Stomach (tissue), 9 donors: ENCODE measurements around the gene POR. TPM values are rescaled to one million over a fixed set of nuclear protein-coding genes. Genes with fewer than 3 reads are reported as not detected.
A peak's percentile ranks its signal among the peaks of the same experiment; 100 is the strongest.

ENCODE experiments used
- DNase-seq, 2 donors: peaks; one replicate each; pipeline versions ENCODE4 v3.0.0 to v3.0.0-alpha.2; 2013 to 2019
- H3K27ac ChIP-seq, 5 donors: fragments of 200-600 bp in 4 of 5; sonication (generic) in 4 of 5; one replicate each; pipeline ENCODE4 v1.5.1; 2013 to 2019; ENCODE audit warnings: mild to moderate bottlenecking in 1 of 5, moderate library complexity in 1 of 5
- H3K27me3 ChIP-seq, 3 donors: fragments of 200-600 bp; sonication (generic); one replicate each; pipeline ENCODE4 v1.5.1; 2017 to 2019; ENCODE audit warnings: mixed run types in 1 of 3
- H3K36me3 ChIP-seq, 4 donors: fragments of 200-600 bp; sonication (generic); 1 replicate in 3 of 4; 2 replicates in 1 of 4; pipeline ENCODE4 v1.5.1; 2016 to 2019
- H3K4me1 ChIP-seq, 4 donors: fragments of 200-600 bp; sonication (generic); one replicate each; pipeline ENCODE4 v1.5.1; 2016 to 2019
- H3K4me3 ChIP-seq, 4 donors: fragments of 200-600 bp; sonication (generic) in 3 of 4; one replicate each; pipeline ENCODE4 v1.5.1; 2016 to 2019; ENCODE audit warnings: mild to moderate bottlenecking in 1 of 4
- H3K9me3 ChIP-seq, 4 donors: fragments of 200-600 bp; sonication (generic); one replicate each; pipeline ENCODE4 v1.5.1; 2016 to 2019
- CTCF ChIP-seq, 7 experiments: fragments of 450-650 bp in 4 of 7; fragments of 200-600 bp in 3 of 7; sonication (generic) in 3 of 7; IDR thresholded peaks; one replicate each; pipeline ENCODE4 v1.5.1; 2016 to 2019; ENCODE audit warnings: antibody characterized with exemption in 7 of 7, control low read depth in 2 of 7, mild to moderate bottlenecking in 1 of 7
- EP300 ChIP-seq: sonication (generic); formaldehyde crosslinking; IDR thresholded peaks from one replicate; pipeline ENCODE4 v1.6.1; 2017; ENCODE audit warnings: antibody characterized with exemption
- POLR2A ChIP-seq, 4 donors: fragments of 450-650 bp; IDR thresholded peaks; one replicate each; pipeline ENCODE4 v1.6.1; 2016; ENCODE audit warnings: antibody characterized with exemption in 4 of 4, control low read depth in 2 of 4, mild to moderate bottlenecking in 1 of 4, moderate library complexity in 1 of 4
- POLR2AphosphoS5 ChIP-seq, 3 donors: sonication (generic); formaldehyde crosslinking; IDR thresholded peaks; one replicate each; pipeline ENCODE4 v1.6.1; 2016; ENCODE audit warnings: antibody characterized with exemption in 3 of 3
- WGBS, 5 donors: extraction: QIAGEN DNeasy Blood & Tissue Kit in 3 of 5; methylation state at CpG; one replicate each; pipeline versions ENCODE4 v1.1.5 to v1.1.7; 2013 to 2018; 5-methylcytosine and 5-hydroxymethylcytosine counted together
- intact Hi-C: fragments of 100-400 bp; cut with DNase I; formaldehyde crosslinking; loops from one replicate; pipeline ENCODE4 v1.15.1; 2023; ENCODE audit warnings: low total_unique reads
- polyA plus RNA-seq, 3 donors: library from polyadenylated mRNA; stranded (reverse); fragments of 200-250 nt; gene quantifications; one replicate each; pipeline ENCODE4 v1.2.3, GENCODE V29; 2013
- total RNA-seq, 5 donors: library from RNA; depleted of rRNA; stranded (reverse); fragments of >200 nt; gene quantifications; one replicate each; pipeline versions ENCODE4 v1.1.0 to v1.2.3, GENCODE V29; 2014 to 2016
- donor health status: healthy with polysubstance abuse.
- donor health status: Bipolar disorder and iron deficiency.
- donor health status: healthy.

The POR gene
- total and polyA plus RNA-seq, 8 donors: 30.4 to 304 (median 67.3) TPM

DNA sequence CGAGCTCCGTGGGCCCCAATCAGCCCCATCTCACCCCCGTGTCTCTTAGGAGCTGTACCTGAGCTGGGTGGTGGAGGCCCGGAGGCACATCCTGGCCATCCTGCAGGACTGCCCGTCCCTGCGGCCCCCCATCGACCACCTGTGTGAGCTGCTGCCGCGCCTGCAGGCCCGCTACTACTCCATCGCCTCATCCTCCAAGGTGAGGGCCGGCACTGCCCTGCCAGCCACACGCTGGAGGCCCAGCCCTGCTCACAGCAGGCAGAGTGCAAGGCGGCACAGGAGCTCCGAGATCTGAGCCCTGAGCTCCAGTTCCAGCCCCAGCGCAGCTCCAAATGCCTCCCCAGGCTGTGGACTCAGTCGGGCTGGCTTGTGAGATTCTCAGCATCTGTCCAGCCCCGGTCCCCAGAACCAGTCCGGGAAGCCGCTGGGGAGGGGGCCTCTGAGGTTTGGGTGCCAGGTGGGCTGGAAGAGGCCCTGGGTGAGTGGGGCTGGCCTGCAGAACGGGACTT is 70.1 kb downstream of the POR start:
- WGBS, 5 donors: 87 to 97% (median 89%) methylated on average over 11 to 21 of the region's 21 CpGs
- TF ChIP-seq CTCF (IDR thresholded peaks at IDR 0.05) (no peak), POLR2A (IDR thresholded peaks at IDR 0.05) (no peak), EP300 (no peak), POLR2AphosphoS5 (IDR thresholded peaks at IDR 0.05) (no peak)
- Histone ChIP-seq H3K27me3 (no peaks in the 10 kb centered on the region), H3K4me3 (no peak overlapping the region), H3K4me1 (peaks cover 15 to 40% (median 27%) of the 10 kb centered on the region in 4 donors), H3K27ac (peak overlapping the region in 2 of 5 donors; percentile 18 to 32), H3K9me3 (no peaks in the 10 kb centered on the region), H3K36me3 (peaks cover 65 to 83% (median 83%) of the 10 kb centered on the region in 4 donors)
- no peak for DNase-seq
- intact Hi-C loops: no loop called here

DNA sequence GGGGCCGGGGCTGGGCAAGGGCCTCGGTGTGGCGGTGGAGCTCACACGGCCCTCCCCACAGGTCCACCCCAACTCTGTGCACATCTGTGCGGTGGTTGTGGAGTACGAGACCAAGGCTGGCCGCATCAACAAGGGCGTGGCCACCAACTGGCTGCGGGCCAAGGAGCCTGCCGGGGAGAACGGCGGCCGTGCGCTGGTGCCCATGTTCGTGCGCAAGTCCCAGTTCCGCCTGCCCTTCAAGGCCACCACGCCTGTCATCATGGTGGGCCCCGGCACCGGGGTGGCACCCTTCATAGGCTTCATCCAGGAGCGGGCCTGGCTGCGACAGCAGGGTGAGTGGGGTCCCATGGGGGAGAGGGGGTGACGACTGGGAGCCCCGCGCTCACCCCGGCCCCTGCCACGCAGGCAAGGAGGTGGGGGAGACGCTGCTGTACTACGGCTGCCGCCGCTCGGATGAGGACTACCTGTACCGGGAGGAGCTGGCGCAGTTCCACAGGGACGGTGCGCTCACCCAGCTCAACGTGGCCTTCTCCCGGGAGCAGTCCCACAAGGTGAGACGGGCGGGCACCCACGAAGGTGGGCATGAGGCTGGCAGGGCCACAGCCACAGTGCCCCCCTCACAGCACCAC is 70.7 kb downstream of the POR start:
- H3K27me3 ChIP-seq: no peaks in the 10 kb centered on the region
- H3K9me3 ChIP-seq: no peaks in the 10 kb centered on the region
- intact Hi-C loops: no loop called here
- peaks cover 9 to 40% (median 27%) of the 10 kb centered on the region in 4 donors for H3K4me1 ChIP-seq
- peak in 1 of 2 donors; percentile 77 for DNase-seq
- 76 to 82% (median 77%) methylated on average over 38 to 41 of the region's 41 CpGs; no CpG with 5 or more reads in 1 of the 5 donors for WGBS, 5 donors
- H3K36me3 ChIP-seq: peaks cover 61 to 77% (median 77%) of the 10 kb centered on the region in 4 donors
- H3K27ac ChIP-seq: peak overlapping the region in 2 of 5 donors; percentile 18 to 32
- H3K4me3 ChIP-seq: no peak overlapping the region
- TF ChIP-seq EP300: no peak
- TF ChIP-seq POLR2AphosphoS5 (IDR thresholded peaks at IDR 0.05): no peak
- no peak for TF ChIP-seq POLR2A (IDR thresholded peaks at IDR 0.05)
- TF ChIP-seq CTCF (IDR thresholded peaks at IDR 0.05): no peak

GRCh38 chr7:75986147-75986781 is 71.3 kb downstream of the POR start:
- H3K9me3 ChIP-seq: no peaks in the 10 kb centered on the region
- intact Hi-C loops: no loop called here
- peaks cover 54 to 71% (median 71%) of the 10 kb centered on the region in 4 donors for H3K36me3 ChIP-seq
- no peaks in the 10 kb centered on the region for H3K27me3 ChIP-seq
- no peak for DNase-seq
- H3K27ac ChIP-seq: peak overlapping the region in 2 of 5 donors; percentile 20 to 43
- TF ChIP-seq CTCF (IDR thresholded peaks at IDR 0.05) (no peak), EP300 (no peak), POLR2A (IDR thresholded peaks at IDR 0.05) (no peak), POLR2AphosphoS5 (IDR thresholded peaks at IDR 0.05) (no peak)
- H3K4me3 ChIP-seq: no peak overlapping the region
- peaks cover 7 to 46% (median 27%) of the 10 kb centered on the region in 4 donors for H3K4me1 ChIP-seq
- WGBS, 5 donors: 63 to 79% (median 73%) methylated on average over 13 to 20 of the region's 20 CpGs

GRCh38 chr7:75987026-75987804 is 72.3 kb downstream of the POR start:
- Histone ChIP-seq H3K4me1 (peaks cover 7 to 55% (median 29%) of the 10 kb centered on the region in 4 donors), H3K4me3 (no peak overlapping the region), H3K36me3 (peaks cover 53 to 69% (median 63%) of the 10 kb centered on the region in 4 donors), H3K27ac (peak overlapping the region in 2 of 5 donors; percentile 20 to 60), H3K27me3 (no peaks in the 10 kb centered on the region), H3K9me3 (no peaks in the 10 kb centered on the region)
- 90 to 93% (median 90%) methylated on average over 31 to 32 of the region's 32 CpGs for WGBS, 5 donors
- intact Hi-C loops: no loop called here
- DNase-seq: no peak
- TF ChIP-seq POLR2A (IDR thresholded peaks at IDR 0.05) (no peak), POLR2AphosphoS5 (IDR thresholded peaks at IDR 0.05) (no peak), EP300 (no peak), CTCF (IDR thresholded peaks at IDR 0.05) (no peak)
